Stimulated activated CD8-positive, alpha-beta memory T cell treated with anti-CD3 and anti-CD28 coated beads, Interleukin-4, amount 100 ng/mL, for 1 hour (primary cell): ENCODE results near the gene CARD11.
"Not testable (repeated sequence)": the region's sequence is repeated elsewhere in the genome, so short reads cannot be mapped to it uniquely, and the experiment has no call there.

Experiments used
- DNase-seq, 2 donors: peaks; one replicate each; pipeline ENCODE4 v3.0.0-alpha.2; 2020; ENCODE audit warnings: low read depth in 2 of 2, low spot score in 1 of 2

The CARD11 gene

GRCh38 chr7:2928613-2929311 lies 114.9 kb downstream of the CARD11 start:
- no peak for DNase-seq

- DNase-seq, result no peak
Observed at GRCh38 chr7:2928256-2928612, 115.4 kb downstream of the CARD11 start.

GRCh38 chr7:2927592-2927991 lies 116.1 kb downstream of the CARD11 start:
- DNase-seq, result no peak

GRCh38 chr7:2926896-2927405 lies 116.7 kb downstream of the CARD11 start:
- no peak for DNase-seq

GRCh38 chr7:2926120-2926895 lies 117.4 kb downstream of the CARD11 start:
- no peak for DNase-seq

GRCh38 chr7:2924866-2925840 lies 118.5 kb downstream of the CARD11 start:
- DNase-seq, result no peak

- no peak for DNase-seq
Observed at GRCh38 chr7:2923886-2924574, 119.6 kb downstream of the CARD11 start.

GRCh38 chr7:2923291-2923781 lies 120.3 kb downstream of the CARD11 start:
- no peak for DNase-seq

- DNase-seq, result no peak
Observed at GRCh38 chr7:2922866-2923265, 120.8 kb downstream of the CARD11 start.

GRCh38 chr7:2922348-2922691 lies 121.3 kb downstream of the CARD11 start:
- DNase-seq, result no peak

- DNase-seq, result no peak
Observed at GRCh38 chr7:2921653-2922347, 121.9 kb downstream of the CARD11 start.

GRCh38 chr7:2920956-2921652 lies 122.6 kb downstream of the CARD11 start:
- DNase-seq, result no peak

GRCh38 chr7:2920480-2920879 lies 123.2 kb downstream of the CARD11 start:
- DNase-seq, result not testable (repeated sequence)

GRCh38 chr7:2920041-2920440 lies 123.6 kb downstream of the CARD11 start:
- DNase-seq, result no peak

- no peak for DNase-seq
Observed at GRCh38 chr7:2919256-2919655, 124.4 kb downstream of the CARD11 start.

GRCh38 chr7:2918406-2918805 lies 125.3 kb downstream of the CARD11 start:
- DNase-seq, result no peak

- DNase-seq, result no peak
Observed at GRCh38 chr7:2915023-2915422, 128.6 kb downstream of the CARD11 start.

GRCh38 chr7:2913760-2914387 lies 129.8 kb downstream of the CARD11 start:
- no peak for DNase-seq
